H9 (cell line): Measurements from ENCODE around the gene CNIH2. TPM values are rescaled to one million over a fixed set of nuclear protein-coding genes. Genes with fewer than 3 reads are reported as not detected.

Experiments
- DNase-seq: peaks from one replicate; pipeline ENCODE4 v3.0.0-alpha.2; 2017
- H2AFZ ChIP-seq: one replicate; pipeline ENCODE4 v1.6.1; 2013; ENCODE audit warnings: mild to moderate bottlenecking, low read length, control low read depth, moderate library complexity
- H2AK5ac ChIP-seq: 2 replicates; pipeline ENCODE4 v1.6.1; 2013; ENCODE audit warnings: low read length, control low read depth, mixed read lengths; ENCODE audit not compliant: insufficient read length
- H2BK120ac ChIP-seq: one replicate; pipeline ENCODE4 v1.6.1; 2013; ENCODE audit warnings: low read depth, mild to moderate bottlenecking, low read length, control low read depth, inconsistent platforms; ENCODE audit not compliant: poor library complexity, severe bottlenecking
- H2BK12ac ChIP-seq: 2 replicates; pipeline ENCODE4 v1.6.1; 2013; ENCODE audit warnings: low read length, control low read depth, mixed read lengths, low read depth; ENCODE audit not compliant: insufficient read length
- H2BK15ac ChIP-seq: 2 replicates; pipeline ENCODE4 v1.6.1; 2013; ENCODE audit warnings: low read depth, low read length, control low read depth
- H2BK20ac ChIP-seq: one replicate; pipeline ENCODE4 v1.6.1; 2013; ENCODE audit warnings: low read depth, mild to moderate bottlenecking, low read length, control low read depth, inconsistent platforms; ENCODE audit not compliant: poor library complexity, severe bottlenecking
- H2BK5ac ChIP-seq: 2 replicates; pipeline ENCODE4 v1.6.1; 2013; ENCODE audit warnings: low read length, control low read depth, mixed read lengths; ENCODE audit not compliant: insufficient read length
- H3K14ac ChIP-seq: 2 replicates; pipeline ENCODE4 v1.6.1; 2013; ENCODE audit warnings: low read length, control low read depth; ENCODE audit not compliant: insufficient read depth
- H3K18ac ChIP-seq: 2 replicates; pipeline ENCODE4 v1.6.1; 2013; ENCODE audit warnings: low read depth, mild to moderate bottlenecking, mixed read lengths, low read length, control low read depth; ENCODE audit not compliant: insufficient read length
- H3K23ac ChIP-seq: 2 replicates; pipeline ENCODE4 v1.6.1; 2013; ENCODE audit warnings: low read length, control low read depth, mixed read lengths, low read depth; ENCODE audit not compliant: insufficient read length
- H3K23me2 ChIP-seq: 2 replicates; pipeline ENCODE4 v1.6.1; 2013; ENCODE audit warnings: low read depth, mild to moderate bottlenecking, mixed read lengths, low read length, control low read depth; ENCODE audit not compliant: insufficient read length, poor library complexity, severe bottlenecking
- H3K27ac ChIP-seq: 2 replicates; pipeline ENCODE4 v1.5.1; 2013; ENCODE audit warnings: low read length, control low read depth, mixed read lengths, low read depth; ENCODE audit not compliant: insufficient read length
- H3K27me3 ChIP-seq: 2 replicates; pipeline ENCODE4 v1.6.1; 2013; ENCODE audit warnings: low read length, control low read depth, inconsistent platforms; ENCODE audit not compliant: insufficient read depth
- H3K4ac ChIP-seq: 2 replicates; pipeline ENCODE4 v1.6.1; 2013; ENCODE audit warnings: low read depth, mild to moderate bottlenecking, control low read depth, inconsistent platforms, low read length, moderate library complexity
- H3K4me1 ChIP-seq: 2 replicates; pipeline ENCODE4 v1.6.1; 2013; ENCODE audit warnings: low read length, control low read depth, inconsistent platforms; ENCODE audit not compliant: insufficient read depth
- H3K4me2 ChIP-seq: 2 replicates; pipeline ENCODE4 v1.6.1; 2013; ENCODE audit warnings: low read length, control low read depth, mixed read lengths; ENCODE audit not compliant: insufficient read length, insufficient read depth
- H3K56ac ChIP-seq: 2 replicates; pipeline ENCODE4 v1.6.1; 2013; ENCODE audit warnings: low read depth, mild to moderate bottlenecking, mixed read lengths, low read length, control low read depth; ENCODE audit not compliant: insufficient read length
- H3K79me1 ChIP-seq: 2 replicates; pipeline ENCODE4 v1.6.1; 2013; ENCODE audit warnings: low read depth, mild to moderate bottlenecking, moderate library complexity, low read length, control low read depth, inconsistent platforms; ENCODE audit not compliant: insufficient read depth, poor library complexity, severe bottlenecking
- H3K79me2 ChIP-seq: 2 replicates; pipeline ENCODE4 v1.6.1; 2013; ENCODE audit warnings: low read length, control low read depth, inconsistent platforms; ENCODE audit not compliant: insufficient read depth
- H3K9ac ChIP-seq: 2 replicates; pipeline ENCODE4 v1.6.1; 2013; ENCODE audit warnings: low read length, control low read depth, mixed read lengths; ENCODE audit not compliant: insufficient read length; ENCODE audit errors: extremely low read depth
- H3K9me3 ChIP-seq: one replicate; pipeline ENCODE4 v1.6.1; 2013; ENCODE audit warnings: low read depth, low read length, inconsistent platforms; ENCODE audit not compliant: control insufficient read depth
- H3T11ph ChIP-seq: one replicate; pipeline ENCODE4 v1.6.1; 2013; ENCODE audit warnings: mild to moderate bottlenecking, low read length, control low read depth, inconsistent platforms
- H4K20me1 ChIP-seq: one replicate; pipeline ENCODE4 v1.6.1; 2013; ENCODE audit not compliant: control insufficient read depth, insufficient read length, insufficient read depth
- H4K5ac ChIP-seq: 2 replicates; pipeline ENCODE4 v1.6.1; 2013; ENCODE audit warnings: low read depth, mild to moderate bottlenecking, mixed read lengths, low read length, control low read depth; ENCODE audit not compliant: insufficient read length
- H4K8ac ChIP-seq: replicated peaks from 2 replicates; pipeline ENCODE4 v1.6.1; 2013; ENCODE audit warnings: low read length, control low read depth, mixed read lengths, low read depth; ENCODE audit not compliant: insufficient read length
- H4K91ac ChIP-seq: 2 replicates; pipeline ENCODE4 v1.6.1; 2013; ENCODE audit warnings: low read depth, mild to moderate bottlenecking, moderate library complexity, mixed read lengths, low read length, control low read depth; ENCODE audit not compliant: insufficient read length
- H3K27ac Mint-ChIP-seq, 3 experiments: 2 replicates in 2 of 3; 3 replicates in 1 of 3; pipeline ENCODE4 v1.8.0; 2020 to 2021; ENCODE audit warnings: mixed read lengths in 3 of 3, mild to moderate bottlenecking in 1 of 3, moderate library complexity in 1 of 3
- H3K27me3 Mint-ChIP-seq: 2 replicates; pipeline ENCODE4 v1.8.0; 2021; ENCODE audit warnings: low read depth, mild to moderate bottlenecking, moderate library complexity, mixed read lengths
- H3K36me3 Mint-ChIP-seq, 3 experiments: 2 replicates in 2 of 3; 3 replicates in 1 of 3; pipeline ENCODE4 v1.8.0; 2020 to 2021; ENCODE audit warnings: low read depth in 3 of 3, mixed read lengths in 3 of 3; ENCODE audit not compliant: insufficient read depth in 1 of 3
- H3K4me1 Mint-ChIP-seq, 2 experiments: 2 replicates each; pipeline ENCODE4 v1.8.0; 2020; ENCODE audit warnings: mixed read lengths in 2 of 2
- H3K4me3 Mint-ChIP-seq, 2 experiments: 2 replicates in 1 of 2; 3 replicates in 1 of 2; pipeline ENCODE4 v1.8.0; 2020 to 2021; ENCODE audit warnings: mild to moderate bottlenecking in 2 of 2, mixed read lengths in 2 of 2, moderate library complexity in 1 of 2
- H3K9me3 Mint-ChIP-seq, 2 experiments: 2 replicates in 1 of 2; 3 replicates in 1 of 2; pipeline ENCODE4 v1.8.0; 2020; ENCODE audit warnings: mild to moderate bottlenecking in 2 of 2, mixed read lengths in 2 of 2, moderate library complexity in 1 of 2
- WGBS: extraction: QIAGEN DNeasy Blood & Tissue Kit; methylation state at CpG from one replicate; pipeline ENCODE4 v1.1.7; 2013; ENCODE audit warnings: missing lambda C conversion rate, low lambda C conversion rate, mixed read lengths; ENCODE audit not compliant: insufficient read length; ENCODE audit errors: extremely low coverage; 5-methylcytosine and 5-hydroxymethylcytosine counted together
- total RNA-seq: library from RNA; stranded (reverse); gene quantifications from 2 replicates; pipeline ENCODE4 v1.2.1, GENCODE V29; 2021
- TF ChIP-seq, protein P1 (sequence below): fragments of 200-600 bp; sonication (generic); conservative IDR thresholded peaks from 3 replicates; pipeline ENCODE4 v1.8.0; 2021; ENCODE audit warnings: antibody characterized with exemption, mild to moderate bottlenecking

Gene CNIH2
- total RNA-seq, 1 experiment from 2014 or later = 12.0 TPM

DNA sequence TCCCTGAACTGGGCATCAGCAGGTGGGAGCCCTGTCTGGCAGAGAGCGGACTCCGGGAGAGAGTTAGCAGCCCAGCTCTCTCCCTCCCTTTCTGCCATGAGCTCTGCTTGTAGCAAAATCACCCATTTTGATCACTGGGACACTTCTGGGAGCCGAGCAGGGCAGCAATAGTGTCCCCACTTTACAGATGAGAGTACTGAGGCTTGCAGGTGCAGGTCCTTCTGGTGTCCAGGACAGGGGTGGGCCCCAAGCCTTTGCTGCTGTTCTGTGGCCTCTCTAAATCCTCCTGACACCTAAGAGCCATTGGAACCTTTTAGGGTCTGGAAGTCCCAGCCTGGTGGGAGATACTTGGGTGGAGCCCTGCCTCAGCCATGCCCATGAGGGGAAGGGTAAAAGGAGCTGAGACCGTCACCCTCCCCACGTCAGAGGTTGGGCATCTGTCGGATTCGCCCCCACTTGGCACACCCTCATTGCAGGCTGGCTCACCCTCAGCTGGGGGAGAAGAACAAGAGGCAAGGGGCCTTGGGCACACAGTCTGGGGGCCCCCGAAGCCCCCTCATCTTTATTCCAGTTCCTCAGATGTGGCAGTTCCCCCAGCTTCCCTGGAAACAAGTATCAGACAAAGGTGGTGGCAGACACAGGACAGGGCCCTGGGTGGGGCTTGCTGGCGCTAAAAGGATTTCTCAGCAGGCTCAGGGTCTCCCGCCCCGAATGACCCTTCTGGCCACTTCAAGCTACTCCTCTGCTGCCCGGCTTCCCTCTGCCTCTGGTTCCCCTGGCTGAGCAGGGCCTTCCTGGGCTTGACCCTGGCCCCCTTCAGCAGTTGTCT is 53.8 kb downstream of the CNIH2 start:
- Mint-ChIP-seq H3K27ac (no peak overlapping the region), H3K27me3 (peaks cover 14% of the 10 kb centered on the region), H3K4me3 (no peak overlapping the region), H3K4me1 (peaks cover 16 to 22% of the 10 kb centered on the region in 2 experiments), H3K9me3 (no peaks in the 10 kb centered on the region), H3K36me3 (peaks cover 0 to 5% (median 0%) of the 10 kb centered on the region in 3 experiments; a peak in 3 of 7 replicates)
- no peak overlapping the region for H3K14ac ChIP-seq
- no peak overlapping the region for H3K56ac ChIP-seq
- H2AK5ac ChIP-seq = no peak overlapping the region
- no peaks in the 10 kb centered on the region for H4K20me1 ChIP-seq
- no peak overlapping the region for H3K4me2 ChIP-seq
- no peak overlapping the region for H2AFZ ChIP-seq
- no peak overlapping the region for H3K4ac ChIP-seq
- H3K79me2 ChIP-seq = no peaks in the 10 kb centered on the region
- no peak overlapping the region for H3K9ac ChIP-seq
- DNase-seq = no peak
- no peak overlapping the region for H3K18ac ChIP-seq
- no peaks in the 10 kb centered on the region for H3K23me2 ChIP-seq
- H4K5ac ChIP-seq = no peak overlapping the region
- H4K8ac ChIP-seq = no peak overlapping the region
- H2BK15ac ChIP-seq = no peak overlapping the region
- H3K4me1 ChIP-seq = 0 out of 2 replicates have a peak, but pooled peaks cover 3% of the 10 kb centered on the region
- no peaks in the 10 kb centered on the region for H3K9me3 ChIP-seq
- H3K27me3 ChIP-seq = no peaks in the 10 kb centered on the region; the same call in 1 of the 2 replicates
- H3K23ac ChIP-seq = no peak overlapping the region
- no peaks in the 10 kb centered on the region for H3K79me1 ChIP-seq
- no peak overlapping the region for H3T11ph ChIP-seq
- H3K27ac ChIP-seq = no peak overlapping the region
- H2BK20ac ChIP-seq = no peak overlapping the region
- H2BK5ac ChIP-seq = no peak overlapping the region
- no peak overlapping the region for H4K91ac ChIP-seq
- no peak overlapping the region for H2BK12ac ChIP-seq
- TF ChIP-seq, protein P1, sequence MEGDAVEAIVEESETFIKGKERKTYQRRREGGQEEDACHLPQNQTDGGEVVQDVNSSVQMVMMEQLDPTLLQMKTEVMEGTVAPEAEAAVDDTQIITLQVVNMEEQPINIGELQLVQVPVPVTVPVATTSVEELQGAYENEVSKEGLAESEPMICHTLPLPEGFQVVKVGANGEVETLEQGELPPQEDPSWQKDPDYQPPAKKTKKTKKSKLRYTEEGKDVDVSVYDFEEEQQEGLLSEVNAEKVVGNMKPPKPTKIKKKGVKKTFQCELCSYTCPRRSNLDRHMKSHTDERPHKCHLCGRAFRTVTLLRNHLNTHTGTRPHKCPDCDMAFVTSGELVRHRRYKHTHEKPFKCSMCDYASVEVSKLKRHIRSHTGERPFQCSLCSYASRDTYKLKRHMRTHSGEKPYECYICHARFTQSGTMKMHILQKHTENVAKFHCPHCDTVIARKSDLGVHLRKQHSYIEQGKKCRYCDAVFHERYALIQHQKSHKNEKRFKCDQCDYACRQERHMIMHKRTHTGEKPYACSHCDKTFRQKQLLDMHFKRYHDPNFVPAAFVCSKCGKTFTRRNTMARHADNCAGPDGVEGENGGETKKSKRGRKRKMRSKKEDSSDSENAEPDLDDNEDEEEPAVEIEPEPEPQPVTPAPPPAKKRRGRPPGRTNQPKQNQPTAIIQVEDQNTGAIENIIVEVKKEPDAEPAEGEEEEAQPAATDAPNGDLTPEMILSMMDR = no peak
- H2BK120ac ChIP-seq = no peak overlapping the region
- WGBS = no CpG with 5 or more reads among the region's 12 CpGs
